DND-41 (cell line): ENCODE measurements around the gene SPTBN5.

Source experiments
- ATAC-seq: fragments of 200-7000 bp; cut with Tn5 transposase; 3 replicates; pipeline ENCODE4 v1.9.1; 2021; ENCODE audit warnings: low read depth; ENCODE audit not compliant: insufficient read depth
- DNase-seq: peaks from one replicate; pipeline ENCODE4 v3.0.0-alpha.2; 2020
- H2AFZ ChIP-seq: 2 replicates; pipeline ENCODE4 v1.6.0; 2012; ENCODE audit warnings: low read depth, low read length
- H3K27ac ChIP-seq: 2 replicates; pipeline ENCODE4 v1.5.1; 2012; ENCODE audit warnings: low read length, inconsistent platforms
- H3K27me3 ChIP-seq: fragments of 200-600 bp; sonication (generic); 2 replicates; pipeline ENCODE4 v1.6.0; 2012; ENCODE audit warnings: low read length, mild to moderate bottlenecking, inconsistent platforms; ENCODE audit not compliant: insufficient read depth, poor library complexity
- H3K36me3 ChIP-seq: 2 replicates; pipeline ENCODE4 v1.5.1; 2012; ENCODE audit warnings: low read length, inconsistent platforms; ENCODE audit not compliant: insufficient read depth
- H3K4me1 ChIP-seq: 2 replicates; pipeline ENCODE4 v1.5.1; 2012; ENCODE audit warnings: mild to moderate bottlenecking, low read length; ENCODE audit not compliant: insufficient read depth
- H3K4me2 ChIP-seq: 2 replicates; pipeline ENCODE4 v1.6.0; 2012; ENCODE audit warnings: mild to moderate bottlenecking, moderate library complexity, low read length, inconsistent platforms; ENCODE audit not compliant: insufficient read depth
- H3K4me3 ChIP-seq, 2 experiments: fragments of 200-600 bp in 1 of 2; shearing (Covaris generic) in 1 of 2; 2 replicates each; pipeline ENCODE4 v1.5.1; 2012 to 2016; ENCODE audit warnings: inconsistent platforms in 2 of 2, low read length in 2 of 2, mild to moderate bottlenecking in 2 of 2, low read depth in 1 of 2, moderate library complexity in 1 of 2
- H3K79me2 ChIP-seq: 2 replicates; pipeline ENCODE4 v1.6.0; 2012; ENCODE audit warnings: low read length, inconsistent platforms; ENCODE audit not compliant: insufficient read depth
- H3K9ac ChIP-seq: 2 replicates; pipeline ENCODE4 v1.6.0; 2012; ENCODE audit warnings: low read depth, mild to moderate bottlenecking, inconsistent platforms, low read length, moderate library complexity
- H3K9me3 ChIP-seq: 2 replicates; pipeline ENCODE4 v1.5.1; 2012; ENCODE audit warnings: low read length, moderate library complexity, mild to moderate bottlenecking, inconsistent platforms; ENCODE audit not compliant: insufficient read depth, severe bottlenecking
- H4K20me1 ChIP-seq: 2 replicates; pipeline ENCODE4 v1.6.0; 2012; ENCODE audit warnings: low read length; ENCODE audit not compliant: insufficient read depth
- CTCF ChIP-seq: IDR thresholded peaks from 2 replicates; pipeline ENCODE4 v1.5.1; 2012; ENCODE audit warnings: borderline replicate concordance, low read length, moderate library complexity, mild to moderate bottlenecking; ENCODE audit not compliant: poor library complexity, severe bottlenecking; ENCODE audit errors: extremely low read depth
- EZH2 ChIP-seq: IDR thresholded peaks from 3 replicates; pipeline ENCODE4 v1.6.1; 2012; ENCODE audit warnings: borderline replicate concordance, low read depth, mild to moderate bottlenecking, moderate library complexity, low read length, inconsistent platforms; ENCODE audit not compliant: severe bottlenecking

Gene SPTBN5

DNA sequence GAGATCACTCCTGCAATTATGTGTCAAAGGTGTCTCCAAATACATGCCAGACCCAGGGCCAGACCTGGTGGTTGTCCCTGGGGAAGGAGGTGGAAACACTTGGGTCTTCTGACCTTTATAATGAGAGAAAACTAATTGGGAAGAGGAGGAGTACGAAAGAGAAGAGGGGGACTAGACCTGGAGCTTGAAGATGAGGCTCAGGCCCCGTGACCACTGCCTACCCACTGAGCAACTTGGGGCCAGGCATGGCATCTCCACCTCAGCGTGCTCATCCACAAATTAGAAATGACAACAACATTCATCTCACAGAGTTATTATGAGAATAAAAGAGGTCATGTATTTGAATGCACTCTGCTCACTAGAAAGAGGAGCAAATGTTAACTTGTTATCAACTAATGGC, 19.4 kb upstream of the SPTBN5 start:
- TF ChIP-seq EZH2 (no peak), CTCF (no peak)
- DNase-seq = no peak
- no peak overlapping the region for H2AFZ ChIP-seq

GRCh38 chr15:41911691-41912345, 18.0 kb upstream of the SPTBN5 start:
- no peaks in the 10 kb centered on the region for H4K20me1 ChIP-seq
- H3K79me2 ChIP-seq = no peaks in the 10 kb centered on the region
- no peak overlapping the region for H3K4me3 ChIP-seq
- no peak overlapping the region for H2AFZ ChIP-seq
- no peak overlapping the region for H3K4me2 ChIP-seq
- no peak for TF ChIP-seq CTCF
- no peak for TF ChIP-seq EZH2
- peaks cover 3% of the 10 kb centered on the region for H3K9me3 ChIP-seq
- no peaks in the 10 kb centered on the region for H3K36me3 ChIP-seq
- no peak for DNase-seq
- H3K27ac ChIP-seq = no peak overlapping the region
- ATAC-seq = no peak
- no peaks in the 10 kb centered on the region for H3K4me1 ChIP-seq
- no peaks in the 10 kb centered on the region for H3K27me3 ChIP-seq
- no peak overlapping the region for H3K9ac ChIP-seq

More for the DNA sequence above, 19.4 kb upstream of the SPTBN5 start:
- Histone ChIP-seq H3K9me3 (no peaks in the 10 kb centered on the region), H3K27me3 (no peaks in the 10 kb centered on the region), H3K27ac (no peak overlapping the region), H3K4me3 (no peak overlapping the region), H3K9ac (no peak overlapping the region), H3K79me2 (no peaks in the 10 kb centered on the region), H4K20me1 (no peaks in the 10 kb centered on the region), H3K4me2 (no peak overlapping the region), H3K4me1 (no peaks in the 10 kb centered on the region), H3K36me3 (no peaks in the 10 kb centered on the region)
- ATAC-seq = no peak

DNA sequence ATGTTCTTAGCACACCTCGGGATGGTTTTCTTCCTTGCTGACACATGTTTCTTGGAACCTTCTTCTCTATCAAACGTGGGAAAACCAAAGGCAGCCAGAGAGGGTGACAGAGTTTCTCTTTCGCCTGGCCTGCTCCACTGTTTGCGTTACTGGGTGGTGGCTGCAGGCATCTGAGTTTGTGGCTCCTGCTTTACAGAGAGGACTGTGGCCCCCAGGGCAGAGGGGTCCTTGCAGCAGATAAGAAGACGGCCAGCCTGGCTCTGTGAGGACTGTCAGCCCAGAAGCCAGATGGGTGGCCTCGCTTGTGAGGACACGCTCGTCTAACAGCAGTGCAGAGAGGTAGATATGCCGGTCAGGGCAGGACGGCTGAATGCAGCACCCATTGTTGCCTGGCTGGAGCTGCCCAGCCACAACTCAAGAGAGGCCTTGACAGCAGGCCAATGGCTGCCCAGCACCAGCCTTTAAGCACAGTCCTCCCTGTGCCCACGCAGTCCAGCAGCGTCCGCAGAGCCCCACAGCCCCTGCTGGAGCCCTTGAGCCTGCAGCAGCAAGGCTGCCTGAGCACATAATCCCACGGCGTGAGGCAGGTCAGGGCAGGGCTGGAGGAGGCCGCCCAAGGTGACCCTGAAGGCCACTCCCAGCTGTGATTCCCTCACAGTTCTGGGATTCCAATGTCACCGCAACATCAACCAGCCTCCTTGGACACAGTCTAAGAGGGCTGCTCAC, 15.0 kb upstream of the SPTBN5 start:
- Histone ChIP-seq H3K27ac (no peak overlapping the region), H3K36me3 (no peaks in the 10 kb centered on the region), H3K9me3 (peaks cover 14% of the 10 kb centered on the region), H3K4me2 (no peak overlapping the region), H3K4me3 (no peak overlapping the region), H2AFZ (no peak overlapping the region), H3K9ac (no peak overlapping the region), H3K79me2 (no peaks in the 10 kb centered on the region), H4K20me1 (no peaks in the 10 kb centered on the region), H3K27me3 (no peaks in the 10 kb centered on the region), H3K4me1 (no peaks in the 10 kb centered on the region)
- DNase-seq = no peak
- no peak for ATAC-seq
- no peak for TF ChIP-seq CTCF
- no peak for TF ChIP-seq EZH2
